Muscle of leg (tissue), 11 donors: ENCODE measurements around the gene PCBP3. TPM values are rescaled to one million over a fixed set of nuclear protein-coding genes. Genes with fewer than 3 reads are reported as not detected.

Experiments
- DNase-seq: peaks from one replicate; pipeline ENCODE4 v3.0.0; 2013
- H3K27ac ChIP-seq: one replicate; pipeline ENCODE4 v1.5.1; 2013; ENCODE audit warnings: mild to moderate bottlenecking, low read length, control low read depth
- H3K27me3 ChIP-seq: one replicate; pipeline ENCODE4 v1.6.1; 2013; ENCODE audit warnings: low read length; ENCODE audit not compliant: control insufficient read depth, insufficient read depth
- H3K36me3 ChIP-seq: one replicate; pipeline ENCODE4 v1.6.1; 2013; ENCODE audit warnings: low read length; ENCODE audit not compliant: control insufficient read depth, insufficient read depth
- H3K4me1 ChIP-seq: one replicate; pipeline ENCODE4 v1.6.1; 2013; ENCODE audit warnings: low read length; ENCODE audit not compliant: control insufficient read depth, insufficient read depth
- H3K4me3 ChIP-seq: one replicate; pipeline ENCODE4 v1.5.1; 2013; ENCODE audit warnings: low read length, control low read depth
- H3K9me3 ChIP-seq: replicated peaks from 2 replicates; pipeline ENCODE4 v1.6.1; 2013; ENCODE audit warnings: low read depth, low read length; ENCODE audit not compliant: control insufficient read depth
- WGBS: methylation state at CpG from one replicate; pipeline ENCODE4 v1.1.5; 2013; ENCODE audit warnings: missing lambda C conversion rate; ENCODE audit not compliant: insufficient coverage; 5-methylcytosine and 5-hydroxymethylcytosine counted together
- polyA plus RNA-seq, 8 donors: library from polyadenylated mRNA; unstranded; fragments of 120-200 nt; gene quantifications; one replicate each; pipeline versions ENCODE4 v1.2.1 to v1.2.3, GENCODE V29; 2013; ENCODE audit warnings: inconsistent platforms in 1 of 8, low replicate concordance in 1 of 8; ENCODE audit not compliant: insufficient read length in 8 of 8, insufficient read depth in 1 of 8
- total RNA-seq: library from RNA; stranded (reverse); fragments of 120-200 nt; gene quantifications from one replicate; pipeline ENCODE4 v1.2.4, GENCODE V29; 2013

Gene PCBP3
- total and polyA plus RNA-seq, 9 donors, result 0.76 to 2.3 (median 1.2) TPM

DNA sequence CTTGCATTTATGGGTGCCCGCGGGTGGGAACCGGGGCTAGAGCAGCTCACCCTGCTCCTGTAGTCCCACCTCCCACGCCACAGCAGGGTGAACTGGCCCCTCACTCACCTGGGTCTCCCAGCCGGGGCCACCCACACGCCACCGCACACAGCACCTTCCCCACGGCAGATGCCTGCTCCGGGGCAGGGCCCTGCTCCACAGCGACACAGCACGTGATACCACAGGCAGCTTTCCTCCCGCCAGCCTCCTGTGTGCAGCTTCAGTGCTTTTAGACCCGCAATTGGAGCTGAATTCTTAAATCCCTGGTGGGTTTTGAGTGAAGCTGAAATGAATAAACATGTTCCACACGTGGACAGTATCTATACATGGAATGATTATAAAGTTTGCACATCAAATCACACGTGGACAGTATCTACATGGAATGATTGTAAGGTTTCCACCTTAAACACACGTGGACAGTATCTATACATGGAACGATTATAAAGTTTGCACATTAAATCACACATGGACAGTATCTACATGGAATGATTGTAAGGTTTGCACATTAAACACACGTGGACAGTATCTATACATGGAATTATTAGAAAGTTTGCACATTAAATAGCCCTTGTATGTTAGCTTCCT lies 245.0 kb downstream of the PCBP3 start:
- H3K36me3 ChIP-seq, result no peaks in the 10 kb centered on the region
- no peak overlapping the region for H3K27ac ChIP-seq
- H3K9me3 ChIP-seq, result no peaks in the 10 kb centered on the region
- H3K27me3 ChIP-seq, result peaks cover 2% of the 10 kb centered on the region
- no peak for DNase-seq
- peaks cover 56% of the 10 kb centered on the region for H3K4me1 ChIP-seq
- H3K4me3 ChIP-seq, result no peak overlapping the region
- WGBS, result 70% methylated on average over 11 of the region's 18 CpGs

DNA sequence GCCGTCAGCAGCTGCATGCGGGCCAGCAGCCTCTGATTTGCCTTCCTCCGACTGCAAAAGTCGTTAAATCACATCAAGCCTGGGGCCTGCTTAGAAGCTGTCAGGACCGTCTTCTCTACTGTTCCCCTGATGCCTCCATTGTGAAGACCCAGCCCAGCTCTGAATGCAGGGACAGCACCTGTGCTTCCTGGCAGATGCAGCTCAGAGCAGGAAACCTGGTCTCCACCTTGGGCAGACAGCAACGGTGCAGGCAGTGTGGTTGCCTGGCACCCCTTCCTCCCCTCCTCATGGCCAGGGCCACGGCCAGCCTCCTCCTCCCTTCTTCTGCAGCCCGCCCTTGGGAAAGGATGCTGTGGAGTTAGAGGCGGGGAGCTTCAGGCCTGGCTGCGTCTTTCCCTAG lies 245.7 kb downstream of the PCBP3 start:
- 32% methylated on average over 6 of the region's 10 CpGs for WGBS
- Histone ChIP-seq H3K9me3 (no peaks in the 10 kb centered on the region), H3K36me3 (no peaks in the 10 kb centered on the region), H3K27ac (peak overlapping the region; percentile 60), H3K27me3 (peaks cover 2% of the 10 kb centered on the region), H3K4me3 (no peak overlapping the region), H3K4me1 (peaks cover 63% of the 10 kb centered on the region)
- no peak for DNase-seq

DNA sequence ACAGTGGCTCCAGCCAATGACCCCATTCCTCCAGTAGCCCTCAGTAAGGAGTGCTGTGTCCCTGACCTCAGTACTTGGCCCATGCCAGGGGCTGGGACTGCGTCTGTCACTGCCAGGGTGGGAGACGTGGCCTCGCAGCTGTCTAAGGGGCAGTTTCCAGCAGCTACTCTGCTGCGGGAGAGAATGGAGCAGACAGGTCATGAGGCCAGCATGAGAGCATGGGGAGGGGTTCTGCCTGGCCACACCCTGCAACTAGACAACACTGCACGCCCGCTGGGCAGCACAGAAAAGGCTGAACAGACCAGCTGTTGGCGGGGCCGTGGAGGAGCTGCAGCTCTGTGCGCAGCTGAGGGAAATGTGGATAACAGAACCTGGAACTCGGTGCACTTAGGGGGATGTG lies 246.4 kb downstream of the PCBP3 start:
- WGBS, result 34% methylated on average over 10 of the region's 10 CpGs
- Histone ChIP-seq H3K27ac (peak overlapping the region; percentile 60), H3K27me3 (peaks cover 2% of the 10 kb centered on the region), H3K36me3 (no peaks in the 10 kb centered on the region), H3K4me1 (peaks cover 70% of the 10 kb centered on the region), H3K9me3 (no peaks in the 10 kb centered on the region), H3K4me3 (no peak overlapping the region)
- DNase-seq, result peak; percentile 77

DNA sequence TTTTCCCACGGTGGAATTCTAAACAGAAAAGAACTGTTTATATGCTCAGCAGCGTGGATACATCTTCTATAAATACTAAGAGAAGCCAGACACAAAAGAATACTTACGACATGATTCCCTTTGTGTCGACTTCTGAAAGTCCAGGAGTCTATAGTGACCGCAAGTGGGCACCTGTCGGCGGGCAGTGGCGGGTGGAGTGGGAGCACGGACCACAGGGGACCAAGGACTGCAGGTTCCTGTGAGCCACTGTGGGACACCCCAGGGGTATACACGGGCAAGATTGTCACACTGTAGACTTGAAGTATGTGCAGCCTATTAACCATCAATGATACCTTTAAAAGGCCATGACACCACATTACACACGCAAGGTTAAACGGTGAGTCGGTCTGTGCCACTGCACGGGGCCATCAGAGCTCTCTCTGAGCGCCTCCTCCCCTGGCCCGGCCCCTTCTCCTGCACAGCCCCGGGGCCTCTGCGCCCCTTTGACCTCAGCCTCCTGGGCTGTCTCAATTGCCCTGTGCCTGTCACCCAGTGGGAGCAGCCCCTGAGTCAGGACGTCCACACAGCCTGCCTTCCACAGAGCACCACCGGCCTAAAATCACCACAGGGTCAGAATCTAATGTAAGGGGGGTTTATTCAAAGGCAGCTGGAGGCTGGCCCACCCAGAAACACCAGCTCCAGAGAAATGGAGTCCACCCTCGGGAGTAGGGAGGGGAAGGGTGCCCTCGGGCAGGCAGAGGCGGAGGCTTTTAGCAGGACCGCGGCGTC lies 248.0 kb downstream of the PCBP3 start:
- Histone ChIP-seq H3K9me3 (no peaks in the 10 kb centered on the region), H3K36me3 (no peaks in the 10 kb centered on the region), H3K4me3 (no peak overlapping the region), H3K4me1 (peaks cover 69% of the 10 kb centered on the region), H3K27me3 (peaks cover 2% of the 10 kb centered on the region), H3K27ac (no peak overlapping the region)
- WGBS, result 70% methylated on average over 16 of the region's 26 CpGs
- no peak for DNase-seq

DNA sequence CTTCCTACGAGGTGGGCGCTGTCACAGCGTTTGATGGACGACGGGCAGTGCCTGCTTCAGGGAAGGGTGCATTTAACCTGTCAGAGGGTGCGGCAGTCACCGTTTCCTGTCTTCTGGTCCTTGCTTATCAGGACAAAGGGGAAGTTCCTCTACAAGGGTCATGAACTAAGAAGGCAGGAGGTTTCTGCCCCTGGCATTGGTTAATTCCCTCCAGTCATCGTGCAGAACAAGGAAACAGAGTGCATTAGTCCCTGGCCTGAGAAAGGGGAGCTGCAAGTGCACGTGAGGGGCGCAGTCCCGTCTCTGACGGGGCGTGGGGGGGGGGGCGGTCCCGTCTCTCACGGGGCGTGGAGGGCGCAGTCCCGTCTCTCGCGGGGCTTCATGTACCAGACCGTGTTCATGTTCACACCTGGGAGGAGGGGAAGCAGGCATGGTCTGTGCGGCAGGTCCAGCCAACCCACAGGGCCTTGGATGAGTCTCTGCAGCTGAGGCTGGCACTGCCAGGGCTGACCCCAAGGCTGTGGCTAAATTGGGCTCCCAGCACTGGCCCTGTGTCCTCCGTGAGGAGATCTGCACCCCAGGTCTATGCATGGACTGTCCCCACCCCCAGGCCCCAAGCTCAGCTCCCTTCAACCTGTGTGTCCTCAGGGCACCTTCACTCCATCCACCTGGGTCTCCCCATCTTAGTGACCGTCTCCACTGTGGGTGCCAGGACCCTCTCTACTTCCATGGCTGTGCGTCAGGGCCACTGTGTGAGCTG lies 248.8 kb downstream of the PCBP3 start:
- WGBS, result 63% methylated on average over 21 of the region's 26 CpGs
- Histone ChIP-seq H3K27ac (no peak overlapping the region), H3K9me3 (no peaks in the 10 kb centered on the region), H3K4me1 (peaks cover 61% of the 10 kb centered on the region), H3K4me3 (no peak overlapping the region), H3K36me3 (no peaks in the 10 kb centered on the region), H3K27me3 (peaks cover 2% of the 10 kb centered on the region)
- no peak for DNase-seq

DNA sequence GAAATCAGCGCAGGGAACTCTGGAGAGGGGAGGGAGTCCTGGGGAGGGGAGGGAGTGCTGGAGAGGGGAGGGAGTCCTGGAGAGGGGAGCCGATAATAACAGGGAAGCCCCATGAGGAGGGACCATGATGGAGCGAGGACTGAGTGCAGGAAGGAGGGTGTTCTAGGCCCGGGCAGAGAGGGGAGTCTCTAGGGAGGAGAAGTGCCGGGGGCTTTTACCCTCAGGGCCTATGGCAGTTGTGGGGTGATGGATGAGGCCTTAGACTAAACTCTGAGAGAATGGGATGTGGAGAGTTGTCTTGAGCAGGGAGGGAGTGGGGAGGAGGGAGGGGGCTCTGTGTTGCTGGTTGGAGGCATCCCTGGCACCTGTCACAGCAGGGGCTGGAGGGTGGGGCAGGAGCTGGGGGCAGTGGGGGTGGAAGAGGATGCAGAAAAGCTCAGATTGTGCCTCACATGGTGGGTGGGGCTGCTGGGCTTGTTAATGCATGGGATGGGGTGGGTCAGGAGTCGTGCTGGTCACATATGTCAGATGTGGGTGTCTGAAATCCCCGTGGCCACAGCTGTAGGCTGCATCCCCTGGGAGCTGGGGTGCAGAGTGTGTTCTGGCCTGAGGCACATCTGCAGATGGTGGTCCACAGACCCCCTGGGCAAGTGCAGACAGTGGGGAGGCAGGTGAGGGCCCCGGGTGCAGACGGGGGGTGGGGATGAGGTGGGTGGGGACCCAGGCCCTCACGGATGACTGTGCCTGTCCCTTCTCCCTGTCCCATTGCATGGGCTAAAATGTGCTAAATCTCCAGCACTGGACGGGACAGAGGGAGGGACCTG lies 249.6 kb downstream of the PCBP3 start:
- 51% methylated on average over 8 of the region's 11 CpGs for WGBS
- H3K27ac ChIP-seq, result no peak overlapping the region

DNA sequence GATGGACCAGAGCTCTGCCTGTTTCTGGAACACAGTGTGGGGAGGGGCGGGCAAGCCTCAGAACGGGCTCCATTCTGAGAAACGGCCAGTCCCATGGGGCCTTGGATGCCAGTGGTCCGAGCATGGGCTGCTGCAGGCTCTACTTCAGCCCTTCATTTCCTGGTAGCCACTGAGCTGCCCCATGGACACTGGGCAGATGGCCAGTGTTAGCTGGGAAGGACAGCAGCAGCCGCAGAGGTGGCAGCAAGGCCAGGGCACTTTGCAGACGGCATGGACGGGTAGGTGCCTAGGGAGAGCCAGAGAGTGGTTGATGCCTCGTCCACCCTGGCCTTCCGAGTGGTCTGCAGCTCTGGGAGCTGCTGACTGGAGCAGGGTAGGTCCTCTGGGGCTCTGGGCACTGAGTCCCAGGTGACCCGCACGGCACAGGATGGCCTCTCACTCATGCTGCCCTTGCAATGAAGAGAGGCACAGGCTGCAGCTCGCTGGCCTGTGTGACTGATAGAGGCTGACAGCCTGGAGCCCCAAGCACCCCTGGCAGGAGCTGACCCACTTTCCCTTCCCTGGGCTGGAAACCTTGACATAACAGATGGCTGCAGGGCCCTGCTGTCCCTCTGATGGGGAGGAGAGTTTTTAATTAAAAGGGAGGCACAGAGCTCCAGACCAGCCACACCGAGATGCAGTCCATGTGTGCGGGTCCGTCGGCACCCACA lies 250.4 kb downstream of the PCBP3 start:
- no peak overlapping the region for H3K4me3 ChIP-seq
- peak; percentile 51 for DNase-seq
- peaks cover 48% of the 10 kb centered on the region for H3K4me1 ChIP-seq
- peaks cover 2% of the 10 kb centered on the region for H3K27me3 ChIP-seq
- no peaks in the 10 kb centered on the region for H3K9me3 ChIP-seq
- peak overlapping the region; percentile 45 for H3K27ac ChIP-seq
- H3K36me3 ChIP-seq, result no peaks in the 10 kb centered on the region
- 56% methylated on average over 16 of the region's 16 CpGs for WGBS

More for the DNA sequence above, 249.6 kb downstream of the PCBP3 start:
- no peaks in the 10 kb centered on the region for H3K9me3 ChIP-seq
- no peak overlapping the region for H3K4me3 ChIP-seq
- H3K36me3 ChIP-seq, result no peaks in the 10 kb centered on the region
- H3K27me3 ChIP-seq, result peaks cover 2% of the 10 kb centered on the region
- no peak for DNase-seq
- H3K4me1 ChIP-seq, result peaks cover 53% of the 10 kb centered on the region

DNA sequence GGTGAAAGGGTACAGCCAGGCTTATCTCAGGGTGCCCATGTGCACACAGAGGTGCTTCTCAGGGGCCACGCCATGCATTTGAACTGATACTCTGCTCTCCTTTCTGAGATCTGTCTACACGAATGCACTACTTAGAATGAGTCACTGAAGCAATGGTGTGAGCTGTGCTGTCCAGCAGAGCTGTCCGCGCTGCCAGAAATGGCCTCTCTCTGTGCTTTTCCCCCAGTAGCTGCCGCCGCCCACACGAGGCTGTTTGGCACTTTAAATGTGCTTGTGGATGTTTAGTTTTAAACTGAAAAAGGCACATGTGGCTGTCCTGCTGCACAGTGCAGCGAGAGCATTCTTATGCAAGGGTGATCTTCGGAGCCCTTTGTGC lies 250.9 kb downstream of the PCBP3 start:
- peaks cover 46% of the 10 kb centered on the region for H3K4me1 ChIP-seq
- peak; percentile 91 for DNase-seq
- peaks cover 2% of the 10 kb centered on the region for H3K27me3 ChIP-seq
- no peak overlapping the region for H3K4me3 ChIP-seq
- no peaks in the 10 kb centered on the region for H3K36me3 ChIP-seq
- no peaks in the 10 kb centered on the region for H3K9me3 ChIP-seq
- WGBS, result 6% methylated on average over 2 of the region's 9 CpGs
- peak overlapping the region; percentile 45 for H3K27ac ChIP-seq

DNA sequence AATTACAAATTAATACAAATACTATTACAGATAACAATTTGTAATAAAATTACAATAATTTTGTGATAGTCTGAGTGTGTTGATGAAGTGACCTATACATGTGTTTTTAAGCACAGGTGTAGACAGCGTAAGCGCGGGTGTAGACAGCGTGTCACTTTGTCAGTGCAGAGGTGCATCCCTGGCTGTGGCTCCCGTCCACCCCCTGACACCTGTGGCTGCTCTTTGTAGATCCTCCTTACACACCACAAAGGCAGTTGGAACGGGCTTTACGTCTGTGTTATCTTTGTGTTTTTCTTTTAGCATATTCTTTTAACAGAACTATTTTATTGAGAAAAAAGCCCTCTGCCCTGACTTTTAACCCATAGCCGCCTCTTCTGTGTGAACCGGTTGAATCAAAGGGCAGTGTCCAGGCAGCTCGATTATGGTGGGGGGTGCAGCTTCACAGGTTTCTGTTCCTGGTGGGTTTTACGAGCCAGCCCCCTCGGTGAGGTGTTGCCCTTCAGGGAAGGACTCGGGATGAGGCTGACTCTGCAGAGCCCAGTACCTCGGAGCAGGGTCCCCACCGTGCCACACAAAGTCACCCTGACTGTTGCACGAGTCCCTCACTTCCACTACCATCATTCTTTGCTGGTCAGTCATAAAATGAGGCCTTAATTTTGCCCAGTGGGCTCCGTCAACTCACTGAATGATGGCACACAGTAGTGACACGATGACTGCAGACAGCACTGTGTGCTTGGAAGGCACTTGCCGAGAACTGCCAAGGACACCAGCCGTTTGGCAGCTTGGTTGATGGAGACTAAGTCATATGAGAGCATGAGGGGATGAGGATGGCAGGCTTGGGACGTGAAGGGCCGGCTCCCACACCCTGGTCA lies 251.6 kb downstream of the PCBP3 start:
- peaks cover 2% of the 10 kb centered on the region for H3K27me3 ChIP-seq
- no peak for DNase-seq
- no peaks in the 10 kb centered on the region for H3K9me3 ChIP-seq
- H3K4me3 ChIP-seq, result no peak overlapping the region
- peaks cover 39% of the 10 kb centered on the region for H3K4me1 ChIP-seq
- H3K27ac ChIP-seq, result no peak overlapping the region
- no peaks in the 10 kb centered on the region for H3K36me3 ChIP-seq
- 77% methylated on average over 14 of the region's 22 CpGs for WGBS
